Endometrial microvascular endothelial cells (primary cell): ENCODE measurements around the gene GNPTG. TPM values are rescaled to one million over a fixed set of nuclear protein-coding genes. Genes with fewer than 3 reads are reported as not detected.
"Not testable (repeated sequence)": the region's sequence is repeated elsewhere in the genome, so short reads cannot be mapped to it uniquely, and the experiment has no call there.

Source experiments
- in situ Hi-C: cut with HindIII; loops from 2 replicates; pipeline ENCODE4 v1.10.0; 2017; ENCODE audit warnings: low sequenced_read_pairs, low pct_unique_long_range_greater_than_20kb; ENCODE audit errors: inconsistent ontology term
- total RNA-seq: library from RNA; depleted of rRNA; stranded (reverse); fragments of >200 nt; gene quantifications from one replicate; pipeline ENCODE4 v1.2.3, GENCODE V29; 2015; ENCODE audit errors: inconsistent ontology term

The GNPTG gene
- total RNA-seq, 1 donor from 2014 or later, result 53.3 TPM

- in situ Hi-C loops, result no loop called here
Measured at GRCh38 chr16:1317479-1318267, 34.1 kb upstream of the GNPTG start.

GRCh38 chr16:1318268-1318545 is 33.5 kb upstream of the GNPTG start:
- in situ Hi-C loops, result no loop called here

- in situ Hi-C loops, result no loop called here
Measured at GRCh38 chr16:1319041-1319440, 32.7 kb upstream of the GNPTG start.

GRCh38 chr16:1320097-1320496 is 31.6 kb upstream of the GNPTG start:
- in situ Hi-C loops, result no loop called here

- in situ Hi-C loops, result no loop called here
Measured at GRCh38 chr16:1320658-1321240, 31.0 kb upstream of the GNPTG start.

GRCh38 chr16:1322407-1322806 is 29.3 kb upstream of the GNPTG start:
- in situ Hi-C loops, result no loop called here

- in situ Hi-C loops, result no loop called here
Measured at GRCh38 chr16:1323296-1324239, 28.2 kb upstream of the GNPTG start.

- in situ Hi-C loops, result no loop called here
Measured at GRCh38 chr16:1324286-1324826, 27.4 kb upstream of the GNPTG start.

- in situ Hi-C loops, result no loop called here
Measured at GRCh38 chr16:1325261-1325660, 26.5 kb upstream of the GNPTG start.

GRCh38 chr16:1325673-1326371 is 25.9 kb upstream of the GNPTG start:
- in situ Hi-C loops, result no loop called here

- in situ Hi-C loops, result no loop called here
Measured at GRCh38 chr16:1326391-1326790, 25.3 kb upstream of the GNPTG start.

GRCh38 chr16:1326946-1327618 is 24.6 kb upstream of the GNPTG start:
- in situ Hi-C loops, result no loop called here

GRCh38 chr16:1327619-1327947 is 24.1 kb upstream of the GNPTG start:
- in situ Hi-C loops, result no loop called here

GRCh38 chr16:1328136-1328535 is 23.6 kb upstream of the GNPTG start:
- in situ Hi-C loops, result not testable (repeated sequence)

GRCh38 chr16:1328961-1329360 is 22.8 kb upstream of the GNPTG start:
- in situ Hi-C loops, result not testable (repeated sequence)

GRCh38 chr16:1330260-1330914 is 21.3 kb upstream of the GNPTG start:
- in situ Hi-C loops, result no loop called here

GRCh38 chr16:1330931-1331711 is 20.6 kb upstream of the GNPTG start:
- in situ Hi-C loops, result no loop called here
